SU-DHL-6 (cell line): ENCODE results near the gene RNF123.

Source experiments
- H2AFZ ChIP-seq: fragments of 200-600 bp; sonication (generic); 2 replicates; pipeline ENCODE4 v1.6.1; 2014; ENCODE audit warnings: low read depth, mild to moderate bottlenecking, moderate library complexity, mixed read lengths, antibody characterized with exemption, low read length; ENCODE audit not compliant: severe bottlenecking
- H3F3A ChIP-seq: fragments of 200-600 bp; shearing (Covaris generic); 2 replicates; pipeline ENCODE4 v1.6.0; 2016; ENCODE audit warnings: antibody characterized with exemption, mild to moderate bottlenecking; ENCODE audit not compliant: insufficient read depth
- H3K27ac ChIP-seq: fragments of 200-600 bp; sonication (generic); 2 replicates; pipeline ENCODE4 v1.5.1; 2016; ENCODE audit warnings: low read depth, mild to moderate bottlenecking, low read length, moderate library complexity, mixed read lengths
- H3K27me3 ChIP-seq: fragments of 200-600 bp; sonication (generic), shearing (Covaris generic); 2 replicates; pipeline ENCODE4 v1.6.0; 2014; ENCODE audit warnings: mild to moderate bottlenecking, low read length
- H3K36me3 ChIP-seq: fragments of 200-600 bp; sonication (generic); 2 replicates; pipeline ENCODE4 v1.6.1; 2014; ENCODE audit warnings: mild to moderate bottlenecking, low read length, mixed read lengths
- H3K4me2 ChIP-seq: fragments of 300-600, 200-600 bp; shearing (Covaris generic), sonication (generic); 2 replicates; pipeline ENCODE4 v1.6.0; 2014; ENCODE audit warnings: low read length, low read depth, mild to moderate bottlenecking; ENCODE audit not compliant: poor library complexity, severe bottlenecking
- H3K4me3 ChIP-seq: fragments of 200-600 bp; sonication (generic); 2 replicates; pipeline ENCODE4 v1.5.1; 2014; ENCODE audit warnings: antibody characterized with exemption, low read length, mild to moderate bottlenecking, mixed read lengths; ENCODE audit not compliant: insufficient read depth, poor library complexity, severe bottlenecking
- H3K79me2 ChIP-seq: fragments of 200-600 bp; sonication (generic); 2 replicates; pipeline ENCODE4 v1.6.1; 2014; ENCODE audit warnings: mild to moderate bottlenecking, low read length, moderate library complexity; ENCODE audit not compliant: insufficient read depth
- H3K9ac ChIP-seq: fragments of 200-600 bp; sonication (generic); 2 replicates; pipeline ENCODE4 v1.7.0; 2014; ENCODE audit warnings: mild to moderate bottlenecking, low read length
- H3K9me2 ChIP-seq: fragments of 200-600 bp; sonication (generic); replicated peaks from 2 replicates; pipeline ENCODE4 v1.6.1; 2014; ENCODE audit warnings: low read length; ENCODE audit not compliant: insufficient read depth
- H3K9me3 ChIP-seq: fragments of 200-600 bp; sonication (generic); 2 replicates; pipeline ENCODE4 v1.6.1; 2014; ENCODE audit warnings: low read length, mixed read lengths; ENCODE audit not compliant: insufficient read depth
- H4K20me1 ChIP-seq: fragments of 200-600 bp; sonication (generic); 2 replicates; pipeline ENCODE4 v1.6.1; 2014; ENCODE audit warnings: low read depth, mild to moderate bottlenecking, antibody characterized with exemption, low read length, moderate library complexity, mixed read lengths
- EZH2phosphoT487 ChIP-seq: fragments of 200-600 bp; sonication (generic), shearing (Covaris generic); conservative IDR thresholded peaks from 2 replicates; pipeline ENCODE4 v1.6.1; 2018; ENCODE audit warnings: mild to moderate bottlenecking, antibody characterized with exemption, low read length, moderate library complexity, mixed read lengths
- TF ChIP-seq, protein P1 (sequence below): fragments of 200-600 bp; sonication (generic); IDR thresholded peaks from one replicate; pipeline ENCODE4 v1.5.1; 2017; ENCODE audit warnings: antibody characterized with exemption, mild to moderate bottlenecking, low read length, moderate library complexity; ENCODE audit not compliant: insufficient read depth, poor library complexity, severe bottlenecking

Gene RNF123

DNA sequence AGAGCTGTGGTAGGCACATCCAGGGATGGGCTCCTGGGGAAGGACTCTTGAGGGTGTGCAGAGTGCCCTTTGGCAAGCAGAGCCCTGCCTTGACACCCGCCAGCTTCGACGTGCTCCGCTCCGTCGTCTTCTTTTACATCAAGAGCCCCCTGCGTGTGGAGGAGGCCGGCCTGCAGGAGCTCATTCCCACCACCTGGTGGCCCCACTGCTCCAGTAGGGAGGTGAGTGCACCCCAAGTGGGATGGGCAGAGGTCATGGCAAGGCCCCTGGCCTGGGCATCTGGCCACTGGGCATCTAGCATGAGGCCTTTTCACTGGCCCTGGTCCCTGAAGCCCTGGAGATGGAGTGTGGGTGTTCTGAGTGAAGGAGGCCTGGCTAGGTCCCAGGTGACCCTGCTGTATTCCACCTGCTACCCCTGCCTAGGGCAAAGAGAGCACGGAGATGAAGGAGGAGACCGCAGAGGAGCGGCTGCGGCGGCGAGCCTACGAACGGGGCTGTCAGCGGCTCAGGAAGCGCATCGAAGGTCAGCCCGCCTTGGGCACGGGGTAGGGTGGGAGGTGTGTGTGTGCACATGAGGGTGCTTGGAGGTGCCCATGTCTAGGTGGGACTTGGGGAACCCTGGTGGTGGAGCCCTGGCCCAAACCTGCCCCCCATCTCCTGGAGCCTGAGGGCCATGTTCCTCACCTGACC is 12.2 kb downstream of the RNF123 start:
- Histone ChIP-seq H3K4me3 (no peak overlapping the region), H3F3A (no peaks in the 10 kb centered on the region), H3K9ac (no peak overlapping the region), H3K36me3 (no peaks in the 10 kb centered on the region), H3K9me3 (no peaks in the 10 kb centered on the region), H4K20me1 (no peaks in the 10 kb centered on the region), H2AFZ (no peak overlapping the region), H3K27ac (no peak overlapping the region), H3K27me3 (no peaks in the 10 kb centered on the region), H3K79me2 (no peaks in the 10 kb centered on the region), H3K9me2 (no peaks in the 10 kb centered on the region), H3K4me2 (no peak overlapping the region)
- TF ChIP-seq EZH2phosphoT487: no peak
- TF ChIP-seq, protein P1, sequence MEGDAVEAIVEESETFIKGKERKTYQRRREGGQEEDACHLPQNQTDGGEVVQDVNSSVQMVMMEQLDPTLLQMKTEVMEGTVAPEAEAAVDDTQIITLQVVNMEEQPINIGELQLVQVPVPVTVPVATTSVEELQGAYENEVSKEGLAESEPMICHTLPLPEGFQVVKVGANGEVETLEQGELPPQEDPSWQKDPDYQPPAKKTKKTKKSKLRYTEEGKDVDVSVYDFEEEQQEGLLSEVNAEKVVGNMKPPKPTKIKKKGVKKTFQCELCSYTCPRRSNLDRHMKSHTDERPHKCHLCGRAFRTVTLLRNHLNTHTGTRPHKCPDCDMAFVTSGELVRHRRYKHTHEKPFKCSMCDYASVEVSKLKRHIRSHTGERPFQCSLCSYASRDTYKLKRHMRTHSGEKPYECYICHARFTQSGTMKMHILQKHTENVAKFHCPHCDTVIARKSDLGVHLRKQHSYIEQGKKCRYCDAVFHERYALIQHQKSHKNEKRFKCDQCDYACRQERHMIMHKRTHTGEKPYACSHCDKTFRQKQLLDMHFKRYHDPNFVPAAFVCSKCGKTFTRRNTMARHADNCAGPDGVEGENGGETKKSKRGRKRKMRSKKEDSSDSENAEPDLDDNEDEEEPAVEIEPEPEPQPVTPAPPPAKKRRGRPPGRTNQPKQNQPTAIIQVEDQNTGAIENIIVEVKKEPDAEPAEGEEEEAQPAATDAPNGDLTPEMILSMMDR: peak; percentile 12

DNA sequence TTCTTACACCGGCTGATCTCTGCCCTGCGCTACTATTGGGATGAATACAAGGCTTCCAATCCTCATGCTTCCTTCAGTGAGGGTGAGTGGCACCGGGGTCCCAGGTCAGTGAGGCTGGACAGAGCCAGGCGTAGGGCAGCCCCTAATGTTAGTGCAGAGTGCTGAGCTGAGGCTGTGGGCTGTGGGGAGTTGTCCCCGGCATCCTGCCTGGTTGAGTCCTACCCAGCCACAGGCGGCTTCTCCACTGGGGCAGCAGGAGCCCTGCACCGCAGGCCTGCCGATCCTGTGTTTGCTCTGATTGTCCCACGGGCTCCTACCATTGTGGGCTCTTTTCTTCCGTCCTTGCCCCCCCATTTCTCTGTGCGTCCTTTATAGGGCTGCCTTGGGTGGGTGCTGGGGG is 13.3 kb downstream of the RNF123 start:
- no peaks in the 10 kb centered on the region for H3K9me2 ChIP-seq
- H4K20me1 ChIP-seq: no peaks in the 10 kb centered on the region

DNA sequence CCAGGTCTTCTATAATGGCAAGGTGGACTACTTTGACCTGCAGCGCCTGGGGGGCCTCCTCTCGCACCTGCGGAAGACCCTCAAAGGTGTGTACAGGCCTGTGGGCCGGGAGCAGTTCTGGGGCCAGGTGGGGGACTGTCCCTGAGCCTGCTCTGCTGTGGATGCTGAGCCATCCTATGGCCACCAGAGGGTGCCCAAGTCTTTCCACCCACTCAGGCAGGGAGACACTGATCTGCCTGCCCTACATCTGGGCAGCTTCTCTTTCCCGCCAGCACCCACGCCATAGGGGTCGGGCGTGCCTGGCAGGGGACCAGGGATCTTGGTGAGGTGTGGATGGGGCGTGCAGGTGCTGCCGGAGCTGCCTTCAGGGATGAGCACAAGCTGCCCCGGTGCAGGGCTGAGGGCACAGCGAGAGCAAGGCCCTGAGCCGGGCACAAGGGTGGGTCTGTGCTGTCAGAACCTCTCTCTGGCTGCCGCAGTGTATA is 14.1 kb downstream of the RNF123 start:
- H3F3A ChIP-seq: no peaks in the 10 kb centered on the region
- no peak overlapping the region for H3K4me3 ChIP-seq
- H4K20me1 ChIP-seq: no peaks in the 10 kb centered on the region
- TF ChIP-seq EZH2phosphoT487: no peak
- TF ChIP-seq, protein P1: peak; percentile 67
- no peak overlapping the region for H2AFZ ChIP-seq
- no peaks in the 10 kb centered on the region for H3K9me3 ChIP-seq
- H3K4me2 ChIP-seq: no peak overlapping the region
- no peaks in the 10 kb centered on the region for H3K9me2 ChIP-seq
- H3K9ac ChIP-seq: no peak overlapping the region
- no peaks in the 10 kb centered on the region for H3K79me2 ChIP-seq
- H3K27me3 ChIP-seq: no peaks in the 10 kb centered on the region
- no peaks in the 10 kb centered on the region for H3K36me3 ChIP-seq
- H3K27ac ChIP-seq: no peak overlapping the region

More for the DNA sequence above, 13.3 kb downstream of the RNF123 start:
- no peaks in the 10 kb centered on the region for H3K79me2 ChIP-seq
- no peaks in the 10 kb centered on the region for H3K9me3 ChIP-seq
- H3F3A ChIP-seq: no peaks in the 10 kb centered on the region
- no peak overlapping the region for H3K4me3 ChIP-seq
- no peak overlapping the region for H3K27ac ChIP-seq
- no peak overlapping the region for H2AFZ ChIP-seq
- no peak for TF ChIP-seq EZH2phosphoT487
- TF ChIP-seq, protein P1: no peak
- H3K4me2 ChIP-seq: no peak overlapping the region
- no peaks in the 10 kb centered on the region for H3K27me3 ChIP-seq
- H3K9ac ChIP-seq: no peak overlapping the region
- no peaks in the 10 kb centered on the region for H3K36me3 ChIP-seq
